WTC11 (cell line): ENCODE results near the gene BACH2. TPM values are rescaled to one million over a fixed set of nuclear protein-coding genes. Genes with fewer than 3 reads are reported as not detected.

Source experiments
- ATAC-seq: fragments of 200-7000 bp; cut with Tn5 transposase; 2 replicates; pipeline ENCODE4 v1.10.0; 2021; ENCODE audit warnings: mild to moderate bottlenecking, moderate library complexity
- CTCF ChIA-PET: fragments of 300-600 bp; sonication (Branson Sonifier 250); formaldehyde crosslinking; loops from one replicate; lab custom pipeline; 2021; ENCODE audit warnings: antibody characterized with exemption; lab: Charles Lee
- POLR2A ChIA-PET: fragments of 350-600 bp; sonication (Branson Sonifier 250); formaldehyde crosslinking; loops from one replicate; lab custom pipeline; 2021; ENCODE audit warnings: antibody characterized with exemption; lab: Charles Lee
- DNase-seq: peaks from one replicate; pipeline ENCODE4 v3.0.0; 2021; ENCODE audit warnings: low spot score
- H3K27ac Mint-ChIP-seq: 2 replicates; pipeline ENCODE4 v1.8.0; 2021; ENCODE audit warnings: mixed read lengths
- H3K27me3 Mint-ChIP-seq: 2 replicates; pipeline ENCODE4 v1.8.0; 2021; ENCODE audit warnings: low read depth, mild to moderate bottlenecking, moderate library complexity, mixed read lengths
- H3K36me3 Mint-ChIP-seq: 2 replicates; pipeline ENCODE4 v1.8.0; 2021; ENCODE audit warnings: mixed read lengths
- H3K4me1 Mint-ChIP-seq: 2 replicates; pipeline ENCODE4 v1.8.0; 2022; ENCODE audit warnings: mixed read lengths
- H3K4me3 Mint-ChIP-seq: 2 replicates; pipeline ENCODE4 v1.8.0; 2021; ENCODE audit warnings: mild to moderate bottlenecking, moderate library complexity, mixed read lengths
- H3K9me3 Mint-ChIP-seq: 2 replicates; pipeline ENCODE4 v1.8.0; 2021; ENCODE audit warnings: mixed read lengths
- AFF4 ChIP-seq: sonication (generic); formaldehyde crosslinking; IDR thresholded peaks from 2 replicates; pipeline ENCODE4 v1.8.1; 2023; ENCODE audit warnings: mild to moderate bottlenecking, missing genetic modification reagents, borderline replicate concordance
- ATF6 ChIP-seq: sonication (generic); formaldehyde crosslinking; IDR thresholded peaks from 2 replicates; pipeline ENCODE4 v1.8.1; 2023; ENCODE audit warnings: mild to moderate bottlenecking, missing genetic modification reagents
- E2F1 ChIP-seq: sonication (generic); formaldehyde crosslinking; IDR thresholded peaks from 2 replicates; pipeline ENCODE4 v1.8.0; 2022; ENCODE audit warnings: mild to moderate bottlenecking, missing genetic modification reagents
- ELF4 ChIP-seq: sonication (generic); formaldehyde crosslinking; IDR thresholded peaks from 2 replicates; pipeline ENCODE4 v1.8.1; 2022; ENCODE audit warnings: low read depth, mild to moderate bottlenecking, moderate library complexity, missing genetic modification reagents
- FOXK1 ChIP-seq: sonication (generic); formaldehyde crosslinking; IDR thresholded peaks from 2 replicates; pipeline ENCODE4 v1.8.0; 2022; ENCODE audit warnings: mild to moderate bottlenecking, moderate library complexity, missing genetic modification reagents
- FOXP1 ChIP-seq: sonication (generic); formaldehyde crosslinking; IDR thresholded peaks from 2 replicates; pipeline ENCODE4 v1.8.0; 2022; ENCODE audit warnings: missing genetic modification reagents, mild to moderate bottlenecking, moderate library complexity, borderline replicate concordance
- GTF2I ChIP-seq: fragments of 250-450 bp; sonication (Bioruptor Pico); conservative IDR thresholded peaks from 2 replicates; pipeline ENCODE4 v1.4.0; 2021; ENCODE audit warnings: mild to moderate bottlenecking
- IRF1 ChIP-seq: sonication (generic); formaldehyde crosslinking; IDR thresholded peaks from 2 replicates; pipeline ENCODE4 v1.8.0; 2023; ENCODE audit warnings: missing genetic modification reagents
- KAT7 ChIP-seq: sonication (generic); formaldehyde crosslinking; IDR thresholded peaks from 2 replicates; pipeline ENCODE4 v1.8.1; 2023; ENCODE audit warnings: missing genetic modification reagents, mild to moderate bottlenecking, borderline replicate concordance
- MYBL2 ChIP-seq: sonication (generic); formaldehyde crosslinking; IDR thresholded peaks from 2 replicates; pipeline ENCODE4 v1.8.1; 2023; ENCODE audit warnings: mild to moderate bottlenecking, moderate library complexity, missing genetic modification reagents
- SP1 ChIP-seq: sonication (generic); formaldehyde crosslinking; conservative IDR thresholded peaks from 2 replicates; pipeline ENCODE4 v1.8.1; 2022; ENCODE audit warnings: missing genetic modification reagents
- TCF7 ChIP-seq: sonication (generic); formaldehyde crosslinking; IDR thresholded peaks from 2 replicates; pipeline ENCODE4 v1.8.0; 2022; ENCODE audit warnings: mild to moderate bottlenecking, low read depth, missing genetic modification reagents, moderate library complexity
- TP53 ChIP-seq: sonication (generic); formaldehyde crosslinking; IDR thresholded peaks from 2 replicates; pipeline ENCODE4 v1.8.1; 2023; ENCODE audit warnings: mild to moderate bottlenecking, missing genetic modification reagents
- ZBTB43 ChIP-seq: sonication (generic); formaldehyde crosslinking; IDR thresholded peaks from 2 replicates; pipeline ENCODE4 v1.8.1; 2023; ENCODE audit warnings: mild to moderate bottlenecking, missing genetic modification reagents
- ZMAT4 ChIP-seq: fragments of 250-450 bp; sonication (Bioruptor Pico); IDR thresholded peaks from 2 replicates; pipeline ENCODE4 v1.9.0; 2021; ENCODE audit warnings: mild to moderate bottlenecking
- ZNF317 ChIP-seq: sonication (generic); formaldehyde crosslinking; IDR thresholded peaks from 2 replicates; pipeline ENCODE4 v1.8.1; 2023; ENCODE audit warnings: low read depth, mild to moderate bottlenecking, moderate library complexity, missing genetic modification reagents, borderline replicate concordance
- total RNA-seq: library from RNA; stranded (reverse); gene quantifications from 3 replicates; pipeline ENCODE4 v1.2.3, GENCODE V29; 2021

The BACH2 gene
- total RNA-seq, 1 experiment from 2014 or later = 5.9 TPM

GRCh38 chr6:90297115-90297866 is 648 bp upstream of the BACH2 start (continued):
- no peak for TF ChIP-seq E2F1
- no peak for TF ChIP-seq ZNF317
- TF ChIP-seq FOXP1 = peak; percentile 45; the same call in 1 of the 2 replicates

- H3K4me1 Mint-ChIP-seq = peaks cover 34% of the 10 kb centered on the region
- TF ChIP-seq SP1 = no peak
- TF ChIP-seq FOXK1 (CRISPR knock-in tag) = peak; percentile 60
- TF ChIP-seq, all 79 proteins: peak for 1
- peak; percentile 11 for ATAC-seq
- POLR2A ChIA-PET = no interaction called here
- peak; percentile 58 for DNase-seq
- Mint-ChIP-seq H3K27ac (no peak overlapping the region), H3K27me3 (peaks cover 51% of the 10 kb centered on the region), H3K4me3 (peak overlapping the region; percentile 74), H3K9me3 (no peaks in the 10 kb centered on the region), H3K36me3 (no peaks in the 10 kb centered on the region)
- CTCF ChIA-PET = interaction anchor here (0.8 to 4.3 kb wide), 5 partner anchors 9 to 355 kb away, joined by 3 to 25 read pairs (median 6); no protein-coding TSS in a partner anchor
Measured at GRCh38 chr6:90295854-90296340, 746 bp downstream of the BACH2 start.

GRCh38 chr6:90294989-90295853 is 1.4 kb downstream of the BACH2 start:
- Mint-ChIP-seq H3K27ac (no peak overlapping the region), H3K36me3 (no peaks in the 10 kb centered on the region), H3K27me3 (peaks cover 51% of the 10 kb centered on the region), H3K4me3 (peak overlapping the region; percentile 74), H3K9me3 (no peaks in the 10 kb centered on the region), H3K4me1 (peaks cover 34% of the 10 kb centered on the region)
- peak; percentile 54; the same call in 1 of the 2 replicates for TF ChIP-seq FOXP1
- no peak for TF ChIP-seq GTF2I (CRISPR knock-in tag)
- TF ChIP-seq KAT7 (CRISPR knock-in tag) = peak; percentile 70; the same call in 1 of the 2 replicates
- TF ChIP-seq ZMAT4 (CRISPR knock-in tag) = no peak
- TF ChIP-seq ZBTB43 = 0 out of 2 replicates have a peak, but pooled peaks have one; percentile 52
- TF ChIP-seq ATF6 (CRISPR knock-in tag) = no peak
- TF ChIP-seq MYBL2 (CRISPR knock-in tag) = 0 out of 2 replicates have a peak, but pooled peaks have one; percentile 19
- TF ChIP-seq ELF4 (CRISPR knock-in tag) = no peak
- no peak for TF ChIP-seq TP53 (CRISPR knock-in tag)
- TF ChIP-seq AFF4 = no peak
- TF ChIP-seq TCF7 (CRISPR knock-in tag) = no peak
- no peak for TF ChIP-seq IRF1
- ChIA-PET POLR2A (no interaction called here), CTCF (interaction anchor here (0.8 to 4.3 kb wide), 4 partner anchors 8 to 355 kb away, joined by 3 to 25 read pairs (median 10); no protein-coding TSS in a partner anchor)
- peak; percentile 6 for ATAC-seq
- peak; percentile 35 for DNase-seq
